Ishikawa (cell line): ENCODE measurements around the gene ADCY7.

Experiments used
- CEBPB ChIP-seq: IDR thresholded peaks from 2 replicates; pipeline ENCODE4 v1.6.1; 2012
- CREB1 ChIP-seq: IDR thresholded peaks from 2 replicates; pipeline ENCODE4 v1.6.1; 2012; ENCODE audit warnings: low read depth
- EGR1 ChIP-seq: IDR thresholded peaks from 2 replicates; pipeline ENCODE4 v1.6.1; 2012
- EP300 ChIP-seq: IDR thresholded peaks from 2 replicates; pipeline ENCODE4 v1.6.1; 2012; ENCODE audit warnings: borderline replicate concordance
- FOXM1 ChIP-seq: IDR thresholded peaks from 2 replicates; pipeline ENCODE4 v1.6.1; 2012; ENCODE audit warnings: low read depth, borderline replicate concordance
- NFIC ChIP-seq: IDR thresholded peaks from 2 replicates; pipeline ENCODE4 v1.6.1; 2012
- RAD21 ChIP-seq: IDR thresholded peaks from 2 replicates; pipeline ENCODE4 v1.6.1; 2012; ENCODE audit warnings: low read depth
- TAF1 ChIP-seq: IDR thresholded peaks from 2 replicates; pipeline ENCODE4 v1.6.1; 2012; ENCODE audit warnings: low read depth, mild to moderate bottlenecking
- TCF12 ChIP-seq: IDR thresholded peaks from 2 replicates; pipeline ENCODE4 v1.6.1; 2012; ENCODE audit warnings: low read depth
- TEAD4 ChIP-seq: IDR thresholded peaks from 2 replicates; pipeline ENCODE4 v1.6.1; 2012
- USF1 ChIP-seq: IDR thresholded peaks from 2 replicates; pipeline ENCODE4 v1.6.1; 2012
- YY1 ChIP-seq: IDR thresholded peaks from 2 replicates; pipeline ENCODE4 v1.6.1; 2012; ENCODE audit warnings: low read depth
- TF ChIP-seq, protein P1 (sequence below): IDR thresholded peaks from 2 replicates; pipeline ENCODE4 v1.6.1; 2012; ENCODE audit warnings: low read depth, mild to moderate bottlenecking
- TF ChIP-seq, protein P2 (sequence below): IDR thresholded peaks from 2 replicates; pipeline ENCODE4 v1.6.1; 2012

DNA sequence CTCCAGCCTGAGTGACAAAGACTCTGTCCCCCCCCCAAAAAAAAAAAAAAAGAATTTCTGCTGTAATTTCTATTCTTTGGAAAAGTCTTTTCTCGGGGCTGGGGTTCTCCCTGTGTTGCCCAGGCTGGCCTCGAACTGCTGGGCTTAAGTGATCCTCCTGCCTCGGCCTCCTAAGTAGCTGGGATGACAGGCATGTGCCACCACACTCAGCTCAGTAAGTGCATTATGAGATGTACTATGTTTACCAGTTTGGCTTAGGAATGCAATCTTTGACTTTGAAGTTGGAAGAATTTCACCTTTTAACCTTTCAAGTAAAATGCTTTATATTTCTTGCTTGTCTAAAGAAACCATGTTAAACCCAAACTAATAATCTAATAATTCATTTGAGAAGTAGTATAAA is 28.0 kb upstream of the ADCY7 start:
- no peak for TF ChIP-seq RAD21
- no peak for TF ChIP-seq TCF12
- no peak for TF ChIP-seq CEBPB
- no peak for TF ChIP-seq CREB1
- TF ChIP-seq, protein P1, sequence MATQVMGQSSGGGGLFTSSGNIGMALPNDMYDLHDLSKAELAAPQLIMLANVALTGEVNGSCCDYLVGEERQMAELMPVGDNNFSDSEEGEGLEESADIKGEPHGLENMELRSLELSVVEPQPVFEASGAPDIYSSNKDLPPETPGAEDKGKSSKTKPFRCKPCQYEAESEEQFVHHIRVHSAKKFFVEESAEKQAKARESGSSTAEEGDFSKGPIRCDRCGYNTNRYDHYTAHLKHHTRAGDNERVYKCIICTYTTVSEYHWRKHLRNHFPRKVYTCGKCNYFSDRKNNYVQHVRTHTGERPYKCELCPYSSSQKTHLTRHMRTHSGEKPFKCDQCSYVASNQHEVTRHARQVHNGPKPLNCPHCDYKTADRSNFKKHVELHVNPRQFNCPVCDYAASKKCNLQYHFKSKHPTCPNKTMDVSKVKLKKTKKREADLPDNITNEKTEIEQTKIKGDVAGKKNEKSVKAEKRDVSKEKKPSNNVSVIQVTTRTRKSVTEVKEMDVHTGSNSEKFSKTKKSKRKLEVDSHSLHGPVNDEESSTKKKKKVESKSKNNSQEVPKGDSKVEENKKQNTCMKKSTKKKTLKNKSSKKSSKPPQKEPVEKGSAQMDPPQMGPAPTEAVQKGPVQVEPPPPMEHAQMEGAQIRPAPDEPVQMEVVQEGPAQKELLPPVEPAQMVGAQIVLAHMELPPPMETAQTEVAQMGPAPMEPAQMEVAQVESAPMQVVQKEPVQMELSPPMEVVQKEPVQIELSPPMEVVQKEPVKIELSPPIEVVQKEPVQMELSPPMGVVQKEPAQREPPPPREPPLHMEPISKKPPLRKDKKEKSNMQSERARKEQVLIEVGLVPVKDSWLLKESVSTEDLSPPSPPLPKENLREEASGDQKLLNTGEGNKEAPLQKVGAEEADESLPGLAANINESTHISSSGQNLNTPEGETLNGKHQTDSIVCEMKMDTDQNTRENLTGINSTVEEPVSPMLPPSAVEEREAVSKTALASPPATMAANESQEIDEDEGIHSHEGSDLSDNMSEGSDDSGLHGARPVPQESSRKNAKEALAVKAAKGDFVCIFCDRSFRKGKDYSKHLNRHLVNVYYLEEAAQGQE, result no peak
- no peak for TF ChIP-seq FOXM1
- no peak for TF ChIP-seq EP300
- TF ChIP-seq EGR1, result no peak
- no peak for TF ChIP-seq TEAD4
- TF ChIP-seq YY1, result no peak
- TF ChIP-seq, protein P2, sequence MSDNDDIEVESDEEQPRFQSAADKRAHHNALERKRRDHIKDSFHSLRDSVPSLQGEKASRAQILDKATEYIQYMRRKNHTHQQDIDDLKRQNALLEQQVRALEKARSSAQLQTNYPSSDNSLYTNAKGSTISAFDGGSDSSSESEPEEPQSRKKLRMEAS, result no peak
- TF ChIP-seq USF1, result no peak
- TF ChIP-seq TAF1, result no peak
- TF ChIP-seq NFIC, result no peak
